Thyroid gland (tissue), 4 donors: ENCODE results near the gene CDCA8.

Experiments used
- CTCF ChIP-seq, 6 experiments: fragments of 200-600 bp in 3 of 6; fragments of 450-650 bp in 3 of 6; sonication (generic) in 3 of 6; IDR thresholded peaks; one replicate each; pipeline ENCODE4 v1.5.1; 2016 to 2019; ENCODE audit warnings: antibody characterized with exemption in 6 of 6, mild to moderate bottlenecking in 2 of 6, inconsistent platforms in 1 of 6, moderate library complexity in 1 of 6
- POLR2A ChIP-seq, 2 donors: fragments of 450-650 bp; IDR thresholded peaks; one replicate each; pipeline ENCODE4 v1.6.1; 2017; ENCODE audit warnings: antibody characterized with exemption in 2 of 2, mild to moderate bottlenecking in 2 of 2, moderate library complexity in 1 of 2

DNA sequence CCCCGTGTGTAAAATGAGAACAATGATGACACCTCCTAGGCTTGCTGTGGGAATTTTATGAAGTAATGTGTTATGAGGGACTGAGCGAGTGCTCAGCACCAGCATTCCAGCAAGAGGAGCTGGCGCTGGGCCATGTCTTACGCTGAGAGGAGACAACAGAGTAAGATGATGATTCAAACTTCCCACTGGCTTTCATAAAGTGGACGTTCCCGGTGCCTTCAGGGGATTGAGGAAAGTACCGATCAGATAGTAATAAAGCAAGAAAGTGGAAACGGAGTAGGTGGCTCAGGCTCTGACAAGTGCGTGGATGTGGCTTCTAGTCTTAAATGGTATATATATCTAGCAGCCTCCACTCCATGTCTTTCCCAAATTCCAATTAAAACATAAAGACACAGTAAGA is 48.8 kb downstream of the CDCA8 start:
- TF ChIP-seq CTCF (IDR thresholded peaks at IDR 0.05) (no peak), POLR2A (IDR thresholded peaks at IDR 0.05) (no peak)
